Heart right ventricle (tissue), 16 donors: ENCODE measurements around the gene RAPSN. TPM values are rescaled to one million over a fixed set of nuclear protein-coding genes. Genes with fewer than 3 reads are reported as not detected.

ENCODE experiments used
- ATAC-seq, 8 donors: fragments of 200-7000 bp; cut with Tn5 transposase; one replicate each; pipeline ENCODE4 v1.9.1; 2020; ENCODE audit warnings: mild to moderate bottlenecking in 8 of 8, moderate library complexity in 8 of 8, moderate number of reproducible peaks in 1 of 8
- DNase-seq, 2 donors: peaks; one replicate each; pipeline ENCODE4 v3.0.0-alpha.2; 2020
- H3K27ac ChIP-seq, 10 donors: fragments of 200-600 bp; sonication (generic) in 2 of 10; one replicate each; pipeline versions ENCODE4 v1.5.0 to v1.8.0; 2020 to 2022; ENCODE audit warnings: mild to moderate bottlenecking in 3 of 10
- H3K27me3 ChIP-seq, 7 donors: fragments of 200-600 bp; one replicate each; pipeline ENCODE4 v1.8.0; 2021 to 2022; ENCODE audit warnings: mild to moderate bottlenecking in 2 of 7
- H3K36me3 ChIP-seq, 9 donors: fragments of 200-600 bp; sonication (generic) in 1 of 9; one replicate each; pipeline versions ENCODE4 v1.5.0 to v1.8.0; 2020 to 2022; ENCODE audit warnings: mild to moderate bottlenecking in 2 of 9
- H3K4me1 ChIP-seq, 9 donors: fragments of 200-600 bp; sonication (generic) in 1 of 9; one replicate each; pipeline versions ENCODE4 v1.5.0 to v1.8.0; 2020 to 2022; ENCODE audit warnings: mild to moderate bottlenecking in 4 of 9
- H3K4me3 ChIP-seq, 10 donors: fragments of 200-600 bp; sonication (generic) in 2 of 10; one replicate each; pipeline versions ENCODE4 v1.5.0 to v1.8.0; 2020 to 2022; ENCODE audit warnings: mild to moderate bottlenecking in 7 of 10, moderate library complexity in 2 of 10
- H3K9me3 ChIP-seq, 11 donors: fragments of 200-600 bp in 10 of 11; sonication (generic) in 2 of 11; one replicate each; pipeline versions ENCODE4 v1.5.0 to v1.8.0; 2013 to 2022; ENCODE audit warnings: mild to moderate bottlenecking in 2 of 11, control low read depth in 1 of 11, moderate library complexity in 1 of 11
- WGBS, 2 donors: extraction: QIAGEN DNeasy Blood & Tissue Kit; methylation state at CpG; one replicate each; pipeline ENCODE4 v1.1.7; 2013; ENCODE audit warnings: inconsistent platforms in 1 of 2; 5-methylcytosine and 5-hydroxymethylcytosine counted together
- intact Hi-C, 10 donors: fragments of 100-400 bp; cut with DNase I; formaldehyde crosslinking; loops; one replicate each; pipeline versions ENCODE4 v1.11.1 to v1.14.2; 2022
- polyA plus RNA-seq, 2 donors: library from polyadenylated mRNA; stranded (reverse); fragments of 200-250 nt; gene quantifications; one replicate each; pipeline ENCODE4 v1.2.3, GENCODE V29; 2013
- total RNA-seq, 10 donors: library from RNA; stranded (reverse); fragmentation: NEBNext Ultra II Directional in 3 of 10; extraction: Animal tissue kit (Norgen Biotek cat#: 25700) in 3 of 10; gene quantifications; one replicate each; pipeline versions ENCODE4 v1.2.1 to v1.2.4, GENCODE V29; 2021 to 2023
- TF ChIP-seq, protein P1 (sequence below), 9 donors: fragments of 200-600 bp; sonication (generic) in 2 of 9; IDR thresholded peaks; one replicate each; pipeline versions ENCODE4 v1.5.0 to v1.8.0; 2021 to 2022; ENCODE audit warnings: antibody characterized with exemption in 9 of 9, mild to moderate bottlenecking in 5 of 9, moderate library complexity in 1 of 9
- donor health status: Arrhythmogenic right ventricular cardiomyopathy.
- donor health status: ischemic (EF 13 %, LVEDD 7.1; RV severe dilation, severe dysfunction).
- donor health status: healthy with polysubstance abuse.
- donor health status: DM: no; HTN: yes; CAD: no.
- donor health status: DM: no; HTN: no; CAD: no.
- donor health status: ischemic (EF 25% LVEDD 6.9; RV normal size, moderate dysfunction).
- donor health status: ischemic (EF 25% LVEDD 5.7; RV mildly dilated, moderate dysfunction).
- donor health status: healthy.
- donor health status: DM: yes; HTN: yes; CAD: no.
- donor health status: Ischemic cardiomyopathy.
- donor health status: ischemic (EF 35%, LVEDD 5.7; RV mildly dilated, moderate dysfunction).
- donor health status: nonischemic (EF 11% LVEDD 7.7; RV severe dilation, severe dysfunction).
- donor health status: DM: yes; HTN: yes; CAD: no.
- donor health status: PGD.
- donor health status: ischemic (EF 29% LVEDD 5.4; RV normal size, mild dysfunction).
- donor health status: nonischemic (EF 23%, LVEDD 6.1; RV moderate dilation, normal function).

RAPSN gene
- total and polyA plus RNA-seq, 12 donors = 0.33 to 10.2 (median 4.0) TPM

DNA sequence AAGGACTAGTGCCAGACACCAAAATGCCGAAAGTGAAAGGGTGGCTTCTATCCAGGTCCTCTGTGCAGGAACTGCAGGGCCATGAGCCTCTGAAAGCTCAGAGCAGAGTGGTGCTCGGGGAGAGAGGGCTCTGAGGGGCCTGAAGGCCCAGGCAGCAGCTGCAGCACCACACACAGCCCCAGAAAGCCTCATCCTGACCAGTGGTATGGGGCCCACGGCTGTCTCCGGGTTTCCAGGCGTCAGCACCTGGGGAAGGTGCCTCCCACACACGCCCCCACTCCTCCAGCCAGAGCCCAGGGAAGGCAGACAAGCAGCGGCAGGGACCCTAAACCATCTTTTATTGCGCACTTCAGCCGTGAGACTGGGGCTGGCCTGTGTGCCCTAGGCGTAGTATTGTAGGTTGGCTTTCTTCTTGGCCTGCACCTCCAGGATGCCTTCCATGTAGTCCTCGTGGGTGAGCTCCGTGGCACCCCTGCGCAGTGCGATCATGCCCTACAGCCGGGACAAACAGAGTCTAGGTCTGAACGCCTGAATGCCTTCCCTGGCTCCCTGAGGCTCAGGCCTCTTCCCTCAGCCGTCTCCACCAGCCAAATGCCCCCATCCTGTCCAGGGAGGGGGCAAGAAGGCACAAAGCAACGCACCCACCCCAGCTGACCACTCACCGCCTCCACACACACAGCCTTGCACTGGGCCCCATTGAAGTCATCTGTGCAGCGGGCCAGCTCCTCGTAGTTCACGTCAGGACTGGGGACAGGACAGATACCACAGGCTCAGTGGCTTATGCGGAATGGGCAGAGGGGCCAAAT, 30.3 kb downstream of the RAPSN start:
- intact Hi-C loops = no loop called here
- ATAC-seq = no peak
- no peak overlapping the region for H3K27ac ChIP-seq
- H3K36me3 ChIP-seq = peaks cover 0 to 95% (median 63%) of the 10 kb centered on the region in 9 donors
- H3K9me3 ChIP-seq = no peaks in the 10 kb centered on the region
- no peak for DNase-seq
- TF ChIP-seq, protein P1, sequence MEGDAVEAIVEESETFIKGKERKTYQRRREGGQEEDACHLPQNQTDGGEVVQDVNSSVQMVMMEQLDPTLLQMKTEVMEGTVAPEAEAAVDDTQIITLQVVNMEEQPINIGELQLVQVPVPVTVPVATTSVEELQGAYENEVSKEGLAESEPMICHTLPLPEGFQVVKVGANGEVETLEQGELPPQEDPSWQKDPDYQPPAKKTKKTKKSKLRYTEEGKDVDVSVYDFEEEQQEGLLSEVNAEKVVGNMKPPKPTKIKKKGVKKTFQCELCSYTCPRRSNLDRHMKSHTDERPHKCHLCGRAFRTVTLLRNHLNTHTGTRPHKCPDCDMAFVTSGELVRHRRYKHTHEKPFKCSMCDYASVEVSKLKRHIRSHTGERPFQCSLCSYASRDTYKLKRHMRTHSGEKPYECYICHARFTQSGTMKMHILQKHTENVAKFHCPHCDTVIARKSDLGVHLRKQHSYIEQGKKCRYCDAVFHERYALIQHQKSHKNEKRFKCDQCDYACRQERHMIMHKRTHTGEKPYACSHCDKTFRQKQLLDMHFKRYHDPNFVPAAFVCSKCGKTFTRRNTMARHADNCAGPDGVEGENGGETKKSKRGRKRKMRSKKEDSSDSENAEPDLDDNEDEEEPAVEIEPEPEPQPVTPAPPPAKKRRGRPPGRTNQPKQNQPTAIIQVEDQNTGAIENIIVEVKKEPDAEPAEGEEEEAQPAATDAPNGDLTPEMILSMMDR (IDR thresholded peaks at IDR 0.05) = no peak
- no peak overlapping the region for H3K4me3 ChIP-seq
- H3K27me3 ChIP-seq = no peaks in the 10 kb centered on the region
- 78 to 82% methylated on average over 23 of the region's 23 CpGs for WGBS, 2 donors
- H3K4me1 ChIP-seq = peaks cover 13 to 42% (median 27%) of the 10 kb centered on the region in 9 donors

DNA sequence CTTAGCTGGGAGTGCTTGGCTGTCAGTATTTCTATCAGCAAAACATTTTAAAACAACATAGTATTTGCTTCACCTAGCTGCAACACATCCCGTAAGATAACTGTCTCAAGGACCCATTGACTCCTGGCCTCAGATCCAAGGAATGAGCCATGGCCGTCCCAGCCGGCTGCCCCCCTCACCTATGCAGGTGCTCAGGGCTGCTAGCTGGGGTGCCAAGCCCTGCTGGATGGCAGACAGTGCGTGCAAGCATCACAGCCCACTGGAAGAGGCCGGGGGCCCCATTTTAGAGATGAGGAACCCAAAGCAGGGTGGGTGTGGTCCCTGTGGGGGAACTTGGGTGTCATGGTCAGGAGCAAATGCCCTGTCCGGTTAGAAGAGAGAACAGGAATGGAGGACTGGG, 31.2 kb downstream of the RAPSN start:
- peak overlapping the region in 3 of 10 donors; percentile 1 to 77 (median 11) for H3K27ac ChIP-seq
- peaks cover 13 to 48% (median 31%) of the 10 kb centered on the region in 9 donors for H3K4me1 ChIP-seq
- H3K36me3 ChIP-seq = peaks cover 0 to 94% (median 54%) of the 10 kb centered on the region in 9 donors
- TF ChIP-seq, protein P1 (IDR thresholded peaks at IDR 0.05) = no peak
- no peaks in the 10 kb centered on the region for H3K9me3 ChIP-seq
- ATAC-seq (no peak), DNase-seq (no peak)
- intact Hi-C loops = no loop called here
- no peak overlapping the region for H3K4me3 ChIP-seq
- H3K27me3 ChIP-seq = no peaks in the 10 kb centered on the region
- WGBS, 2 donors = 85 to 89% methylated on average over 6 of the region's 6 CpGs

DNA sequence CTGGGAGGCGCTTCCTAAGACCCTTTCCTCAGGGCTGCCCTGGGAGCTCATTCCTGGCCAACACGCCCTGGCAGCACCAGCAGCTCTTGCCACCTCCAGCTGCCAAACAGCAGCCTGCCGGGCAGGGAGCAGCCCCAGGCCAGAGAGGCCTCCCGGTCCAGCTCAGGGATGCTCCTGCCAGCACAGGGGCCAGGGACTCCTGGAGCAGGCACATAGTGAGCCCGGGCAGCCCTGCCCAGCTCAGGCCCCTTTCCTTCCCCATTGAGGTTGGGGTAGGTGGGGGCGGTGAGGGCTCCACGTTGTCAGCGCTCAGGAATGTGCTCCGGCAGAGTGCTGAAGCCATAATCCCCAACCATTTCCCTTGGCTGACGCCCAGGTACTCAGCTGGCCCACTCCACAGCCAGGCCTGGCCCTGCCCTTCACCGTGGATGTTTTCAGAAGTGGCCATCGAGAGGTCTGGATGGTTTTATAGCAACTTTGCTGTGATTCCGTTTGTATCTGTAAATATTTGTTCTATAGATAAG, 32.9 kb downstream of the RAPSN start:
- peaks cover 0 to 94% (median 57%) of the 10 kb centered on the region in 9 donors for H3K36me3 ChIP-seq
- H3K27me3 ChIP-seq = no peaks in the 10 kb centered on the region
- H3K27ac ChIP-seq = peak overlapping the region; percentile 68 to 94 (median 76)
- H3K9me3 ChIP-seq = no peaks in the 10 kb centered on the region
- peak overlapping the region in 1 of 10 donors; percentile 15 for H3K4me3 ChIP-seq
- 12 to 19% methylated on average over 11 to 13 of the region's 13 CpGs for whole genome bisulfite sequencing, 2 donors
- TF ChIP-seq, protein P1 (IDR thresholded peaks at IDR 0.05) = no peak
- peaks cover 13 to 57% (median 36%) of the 10 kb centered on the region in 9 donors for H3K4me1 ChIP-seq
- intact Hi-C loops = no loop called here
- ATAC-seq = peak; percentile 73 to 88 (median 85)
- DNase-seq = peak; percentile 77 to 86

DNA sequence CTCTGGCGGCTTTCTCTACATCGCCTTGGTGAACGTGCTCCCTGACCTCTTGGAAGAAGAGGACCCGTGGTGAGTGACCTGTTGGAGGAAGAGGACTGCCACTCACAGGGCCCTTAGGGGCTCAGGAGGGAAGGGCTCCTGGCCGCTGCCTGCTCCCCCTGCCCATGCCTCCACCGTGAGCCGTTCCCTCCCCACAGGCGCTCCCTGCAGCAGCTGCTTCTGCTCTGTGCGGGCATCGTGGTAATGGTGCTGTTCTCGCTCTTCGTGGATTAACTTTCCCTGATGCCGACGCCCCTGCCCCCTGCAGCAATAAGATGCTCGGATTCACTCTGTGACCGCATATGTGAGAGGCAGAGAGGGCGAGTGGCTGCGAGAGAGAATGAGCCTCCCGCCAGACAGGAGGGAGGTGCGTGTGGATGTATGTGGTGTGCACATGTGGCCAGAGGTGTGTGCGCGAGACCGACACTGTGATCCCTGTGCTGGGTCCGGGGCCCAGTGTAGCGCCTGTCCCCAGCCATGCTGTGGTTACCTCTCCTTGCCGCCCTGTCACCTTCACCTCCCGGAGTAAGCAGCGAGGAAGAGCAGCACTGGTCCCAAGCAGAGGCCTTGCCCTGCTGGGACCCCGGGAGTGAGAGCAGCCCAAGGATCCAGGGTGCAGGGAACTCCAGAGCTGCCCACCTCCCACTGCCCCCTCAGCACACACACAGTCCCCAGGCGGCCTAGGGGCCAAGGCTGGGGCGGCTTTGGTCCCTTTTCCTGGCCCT, 33.7 kb downstream of the RAPSN start:
- H3K4me3 ChIP-seq = peak overlapping the region in 1 of 10 donors; percentile 15
- H3K36me3 ChIP-seq = peaks cover 0 to 94% (median 50%) of the 10 kb centered on the region in 9 donors
- 85 to 89% methylated on average over 31 of the region's 31 CpGs for WGBS, 2 donors
- intact Hi-C loops = no loop called here
- peak in 5 of 8 donors; percentile 1 to 18 (median 4) for ATAC-seq
- no peaks in the 10 kb centered on the region for H3K9me3 ChIP-seq
- DNase-seq = no peak
- H3K27ac ChIP-seq = peak overlapping the region; percentile 68 to 94 (median 76)
- H3K4me1 ChIP-seq = peaks cover 13 to 64% (median 38%) of the 10 kb centered on the region in 9 donors
- TF ChIP-seq, protein P1 (IDR thresholded peaks at IDR 0.05) = no peak
- H3K27me3 ChIP-seq = no peaks in the 10 kb centered on the region
